Natural killer cell treated with Interleukin-12 subunit alpha and Interleukin-12 subunit beta and Interleukin-15 and Interleukin-18, amount 100 ng/mL, for 72 hours (primary cell): ENCODE data around the gene USP25. TPM values are rescaled to one million over a fixed set of nuclear protein-coding genes. Genes with fewer than 3 reads are reported as not detected.
"Not testable (repeated sequence)": the region's sequence is repeated elsewhere in the genome, so short reads cannot be mapped to it uniquely, and the experiment has no call there.

Experiments used
- ATAC-seq, 2 donors: fragments of 150-1000 bp; cut with Tn5 transposase in 1 of 2; sonication (Bioruptor Pico), chemical (Tn5 transposase) in 1 of 2; 2 replicates each; pipeline ENCODE4 v1.10.0; 2021
- DNase-seq: peaks from one replicate; pipeline ENCODE4 v3.0.0; 2022; ENCODE audit warnings: low spot score
- H3K27ac Mint-ChIP-seq, 2 donors: 1 replicate in 1 of 2; 2 replicates in 1 of 2; pipeline ENCODE4 v1.8.0; 2022; ENCODE audit warnings: mixed read lengths in 2 of 2, mild to moderate bottlenecking in 1 of 2, moderate library complexity in 1 of 2
- H3K27me3 Mint-ChIP-seq, 2 donors: 1 replicate in 1 of 2; 2 replicates in 1 of 2; pipeline ENCODE4 v1.8.0; 2022; ENCODE audit warnings: mixed read lengths in 2 of 2
- H3K36me3 Mint-ChIP-seq: one replicate; pipeline ENCODE4 v1.8.0; 2022; ENCODE audit warnings: mixed read lengths
- H3K4me1 Mint-ChIP-seq, 2 donors: 1 replicate in 1 of 2; 2 replicates in 1 of 2; pipeline ENCODE4 v1.8.0; 2022; ENCODE audit warnings: low read depth in 2 of 2, mixed read lengths in 2 of 2, mild to moderate bottlenecking in 1 of 2
- H3K4me3 Mint-ChIP-seq: one replicate; pipeline ENCODE4 v1.8.0; 2022; ENCODE audit warnings: mixed read lengths
- H3K9me3 Mint-ChIP-seq: 2 replicates; pipeline ENCODE4 v1.8.0; 2022; ENCODE audit warnings: mixed read lengths
- total RNA-seq, 2 donors: library from RNA; stranded (reverse); gene quantifications; one replicate each; pipeline ENCODE4 v1.2.3, GENCODE V29; 2022

Gene USP25
- total RNA-seq, 2 donors from 2014 or later: 35.6 to 39.7 TPM

- H3K27ac Mint-ChIP-seq: no peak overlapping the region
- H3K27me3 Mint-ChIP-seq: peaks cover 13 to 24% of the 10 kb centered on the region in 2 donors
- H3K4me1 Mint-ChIP-seq: no peaks in the 10 kb centered on the region
- no peak overlapping the region for H3K4me3 Mint-ChIP-seq
- DNase-seq (no peak), ATAC-seq (no peak)
- no peaks in the 10 kb centered on the region for H3K9me3 Mint-ChIP-seq
- no peaks in the 10 kb centered on the region for H3K36me3 Mint-ChIP-seq
Observed at GRCh38 chr21:15713412-15713811, 16.4 kb upstream of the USP25 start.

GRCh38 chr21:15718711-15719110 is 11.1 kb upstream of the USP25 start:
- H3K27ac Mint-ChIP-seq: no peak overlapping the region
- no peaks in the 10 kb centered on the region for H3K4me1 Mint-ChIP-seq
- H3K4me3 Mint-ChIP-seq: no peak overlapping the region
- peaks cover 4% of the 10 kb centered on the region for H3K36me3 Mint-ChIP-seq
- DNase-seq: no peak
- no peaks in the 10 kb centered on the region for H3K9me3 Mint-ChIP-seq
- no peak for ATAC-seq
- H3K27me3 Mint-ChIP-seq: peaks cover 2 to 6% of the 10 kb centered on the region in 2 donors

- Mint-ChIP-seq H3K4me1 (no peaks in the 10 kb centered on the region), H3K27me3 (peaks cover 2 to 6% of the 10 kb centered on the region in 2 donors), H3K4me3 (no peak overlapping the region), H3K9me3 (no peaks in the 10 kb centered on the region), H3K36me3 (peaks cover 4% of the 10 kb centered on the region), H3K27ac (no peak overlapping the region)
- DNase-seq (no peak), ATAC-seq (no peak)
Observed at GRCh38 chr21:15719976-15720375, 9.8 kb upstream of the USP25 start.

- Mint-ChIP-seq H3K4me3 (no peak overlapping the region), H3K4me1 (no peaks in the 10 kb centered on the region), H3K36me3 (peaks cover 4% of the 10 kb centered on the region), H3K9me3 (no peaks in the 10 kb centered on the region), H3K27me3 (peaks cover 3 to 7% of the 10 kb centered on the region in 2 donors), H3K27ac (no peak overlapping the region)
- ATAC-seq: no peak
- no peak for DNase-seq
Observed at GRCh38 chr21:15722591-15723324, 7.0 kb upstream of the USP25 start.

GRCh38 chr21:15725949-15726348 is 3.8 kb upstream of the USP25 start:
- H3K27me3 Mint-ChIP-seq: peaks cover 3 to 7% of the 10 kb centered on the region in 2 donors
- peaks cover 5 to 7% of the 10 kb centered on the region in 2 donors for H3K4me1 Mint-ChIP-seq
- H3K4me3 Mint-ChIP-seq: no peak overlapping the region
- DNase-seq: no peak
- H3K27ac Mint-ChIP-seq: no peak overlapping the region
- no peak for ATAC-seq
- no peaks in the 10 kb centered on the region for H3K9me3 Mint-ChIP-seq
- H3K36me3 Mint-ChIP-seq: peaks cover 4% of the 10 kb centered on the region

GRCh38 chr21:15728046-15728445 is 1.7 kb upstream of the USP25 start:
- H3K27ac Mint-ChIP-seq: no peak overlapping the region
- no peaks in the 10 kb centered on the region for H3K36me3 Mint-ChIP-seq
- no peak overlapping the region for H3K4me3 Mint-ChIP-seq
- ATAC-seq (no peak), DNase-seq (no peak)
- H3K9me3 Mint-ChIP-seq: no peaks in the 10 kb centered on the region
- H3K4me1 Mint-ChIP-seq: peaks cover 14 to 23% of the 10 kb centered on the region in 2 donors
- peaks cover 3 to 7% of the 10 kb centered on the region in 2 donors for H3K27me3 Mint-ChIP-seq

GRCh38 chr21:15729346-15729673 is 472 bp upstream of the USP25 start:
- Mint-ChIP-seq H3K36me3 (no peaks in the 10 kb centered on the region), H3K27ac (peak overlapping the region; percentile 13 to 45), H3K4me3 (peak overlapping the region; percentile 69), H3K4me1 (peaks cover 20 to 30% of the 10 kb centered on the region in 2 donors), H3K27me3 (peaks cover 3 to 7% of the 10 kb centered on the region in 2 donors), H3K9me3 (no peaks in the 10 kb centered on the region)
- ATAC-seq (no peak), DNase-seq (no peak)

- H3K4me1 Mint-ChIP-seq: peaks cover 23 to 36% of the 10 kb centered on the region in 2 donors
- H3K27me3 Mint-ChIP-seq: peaks cover 3 to 7% of the 10 kb centered on the region in 2 donors
- DNase-seq (no peak), ATAC-seq (no peak)
- H3K9me3 Mint-ChIP-seq: no peaks in the 10 kb centered on the region
- H3K4me3 Mint-ChIP-seq: peak overlapping the region; percentile 98
- peak overlapping the region; percentile 86 to 87 for H3K27ac Mint-ChIP-seq
- H3K36me3 Mint-ChIP-seq: no peaks in the 10 kb centered on the region
Observed at GRCh38 chr21:15730484-15731242, 881 bp downstream of the USP25 start.

GRCh38 chr21:15731243-15731613 is 1.4 kb downstream of the USP25 start:
- DNase-seq (no peak), ATAC-seq (no peak)
- Mint-ChIP-seq H3K9me3 (no peaks in the 10 kb centered on the region), H3K4me3 (peak overlapping the region; percentile 98), H3K27me3 (peaks cover 3 to 7% of the 10 kb centered on the region in 2 donors), H3K36me3 (no peaks in the 10 kb centered on the region), H3K4me1 (peaks cover 29 to 41% of the 10 kb centered on the region in 2 donors), H3K27ac (peak overlapping the region; percentile 86 to 87)

- Mint-ChIP-seq H3K36me3 (no peaks in the 10 kb centered on the region), H3K4me1 (peaks cover 36 to 50% of the 10 kb centered on the region in 2 donors), H3K9me3 (no peaks in the 10 kb centered on the region), H3K4me3 (peak overlapping the region; percentile 98), H3K27ac (peak overlapping the region; percentile 86 to 87), H3K27me3 (peaks cover under 1 to 3% of the 10 kb centered on the region in 2 donors)
- DNase-seq: peak; percentile 68
- peak; percentile 31 to 61 for ATAC-seq
Observed at GRCh38 chr21:15732290-15732995, 2.7 kb downstream of the USP25 start.

- Mint-ChIP-seq H3K27me3 (no peaks in the 10 kb centered on the region), H3K9me3 (no peaks in the 10 kb centered on the region), H3K4me1 (peaks cover 38 to 55% of the 10 kb centered on the region in 2 donors), H3K36me3 (no peaks in the 10 kb centered on the region), H3K27ac (peak overlapping the region; percentile 86 to 87), H3K4me3 (peak overlapping the region; percentile 98)
- ATAC-seq (no peak), DNase-seq (no peak)
Observed at GRCh38 chr21:15732996-15733329, 3.2 kb downstream of the USP25 start.

GRCh38 chr21:15735409-15735808 is 5.6 kb downstream of the USP25 start:
- peak overlapping the region; percentile 69 to 86 for H3K27ac Mint-ChIP-seq
- no peaks in the 10 kb centered on the region for H3K27me3 Mint-ChIP-seq
- no peaks in the 10 kb centered on the region for H3K9me3 Mint-ChIP-seq
- ATAC-seq: no peak
- peak overlapping the region; percentile 67 for H3K4me3 Mint-ChIP-seq
- DNase-seq: no peak
- H3K36me3 Mint-ChIP-seq: no peaks in the 10 kb centered on the region
- peaks cover 50 to 79% of the 10 kb centered on the region in 2 donors for H3K4me1 Mint-ChIP-seq

GRCh38 chr21:15735931-15736330 is 6.1 kb downstream of the USP25 start:
- peaks cover 51 to 80% of the 10 kb centered on the region in 2 donors for H3K4me1 Mint-ChIP-seq
- H3K9me3 Mint-ChIP-seq, H3K27me3 Mint-ChIP-seq, ATAC-seq, H3K36me3 Mint-ChIP-seq, DNase-seq: not testable (repeated sequence)
- H3K4me3 Mint-ChIP-seq: peak overlapping the region; percentile 67
- H3K27ac Mint-ChIP-seq: peak overlapping the region; percentile 69 to 86

GRCh38 chr21:15738779-15739178 is 9.0 kb downstream of the USP25 start:
- H3K36me3 Mint-ChIP-seq, H3K27me3 Mint-ChIP-seq, ATAC-seq, DNase-seq, H3K9me3 Mint-ChIP-seq: not testable (repeated sequence)
- peak overlapping the region in 1 of 2 donors; percentile 47 for H3K27ac Mint-ChIP-seq
- H3K4me3 Mint-ChIP-seq: peak overlapping the region; percentile 32
- peaks cover 63 to 84% of the 10 kb centered on the region in 2 donors for H3K4me1 Mint-ChIP-seq
